ENCODE data around the gene WWTR1. TPM values are rescaled to one million over a fixed set of nuclear protein-coding genes. Genes with fewer than 3 reads are reported as not detected.

Gene WWTR1
- total and polyA plus RNA-seq, 2 experiments from 2014 or later, result 25.1 to 26.2 TPM

GRCh38 chr3:149663966-149664365 lies 6.1 kb upstream of the WWTR1 start:
- Mint-ChIP-seq H3K9me3 (no peaks in the 10 kb centered on the region), H3K4me1 (peaks cover 39% of the 10 kb centered on the region), H3K27me3 (ENCODE audit: insufficient read depth, low read depth, poor library complexity) (peaks cover 15% of the 10 kb centered on the region), H3K36me3 (ENCODE audit: low read depth) (no peaks in the 10 kb centered on the region), H3K27ac (no peak overlapping the region; the same call in 1 of the 2 replicates), H3K4me3 (no peak overlapping the region)
- no peak overlapping the region for H3K4me3 ChIP-seq
- H3K27me3 ChIP-seq (ENCODE audit: insufficient read depth), result peaks cover 4% of the 10 kb centered on the region; the same call in 1 of the 2 replicates
- H3K4me1 ChIP-seq (ENCODE audit: insufficient read depth), result peaks cover 34% of the 10 kb centered on the region
- 0 out of 2 replicates have a peak, but pooled peaks cover 3% of the 10 kb centered on the region for H3F3A ChIP-seq (replicated peaks; ENCODE audit: low read depth)
- no peaks in the 10 kb centered on the region for H3K79me2 ChIP-seq (replicated peaks; ENCODE audit: insufficient read depth)
- no peak overlapping the region for H3K4me2 ChIP-seq
- H2AFZ ChIP-seq, result no peak overlapping the region
- ATAC-seq (no peak), DNase-seq (ENCODE audit: low spot score) (no peak)
- no peaks in the 10 kb centered on the region for H4K20me1 ChIP-seq (replicated peaks; ENCODE audit: insufficient read depth)
- H3K9me2 ChIP-seq (ENCODE audit: insufficient read depth), result no peaks in the 10 kb centered on the region
- TF ChIP-seq ZNF331 (CRISPR knock-in tag; IDR thresholded peaks at IDR 0.05; ENCODE audit: low read depth), result no peak
- TF ChIP-seq ZNF462 (CRISPR knock-in tag; IDR thresholded peaks at IDR 0.05), result no peak
- TF ChIP-seq NANOG (IDR thresholded peaks at IDR 0.05; ENCODE audit: borderline replicate concordance), result no peak
- H3K36me3 ChIP-seq (ENCODE audit: insufficient read depth), result no peaks in the 10 kb centered on the region
- no peak overlapping the region for H3K27ac ChIP-seq (ENCODE audit: low read depth)

- H3K27ac ChIP-seq (ENCODE audit: low read depth), result peak overlapping the region; percentile 67
- no peak for TF ChIP-seq ZNF462 (CRISPR knock-in tag; IDR thresholded peaks at IDR 0.05)
Observed at GRCh38 chr3:149662240-149662887, 4.5 kb upstream of the WWTR1 start.

More at GRCh38 chr3:149662240-149662887, 4.5 kb upstream of the WWTR1 start:
- H3K4me3 Mint-ChIP-seq, result no peak overlapping the region
- Histone ChIP-seq H3K9me2 (ENCODE audit: insufficient read depth) (no peaks in the 10 kb centered on the region), H3K36me3 (ENCODE audit: insufficient read depth) (no peaks in the 10 kb centered on the region), H3K4me1 (ENCODE audit: insufficient read depth) (peaks cover 34% of the 10 kb centered on the region), H3K4me3 (no peak overlapping the region), H3K79me2 (replicated peaks; ENCODE audit: insufficient read depth) (no peaks in the 10 kb centered on the region), H3F3A (replicated peaks; ENCODE audit: low read depth) (0 out of 2 replicates have a peak, but pooled peaks cover 3% of the 10 kb centered on the region), H2AFZ (peak overlapping the region; percentile 54; the same call in 1 of the 2 replicates), H3K27me3 (ENCODE audit: insufficient read depth) (no peaks in the 10 kb centered on the region), H3K4me2 (peak overlapping the region; percentile 57), H4K20me1 (replicated peaks; ENCODE audit: insufficient read depth) (no peaks in the 10 kb centered on the region)
- peak overlapping the region; percentile 53 for H3K27ac Mint-ChIP-seq
- H3K4me1 Mint-ChIP-seq, result peaks cover 40% of the 10 kb centered on the region
- DNase-seq (ENCODE audit: low spot score) (no peak), ATAC-seq (no peak)
- H3K36me3 Mint-ChIP-seq (ENCODE audit: low read depth), result no peaks in the 10 kb centered on the region; the same call in 2 of the 3 replicates
- H3K27me3 Mint-ChIP-seq (ENCODE audit: insufficient read depth, low read depth, poor library complexity), result peaks cover 18% of the 10 kb centered on the region
- no peaks in the 10 kb centered on the region for H3K9me3 Mint-ChIP-seq

Data from GM23338 (cell line).